NCI-H2171 treated with DMSO at 0.1 percent for 48 hours (cell line): Measurements from ENCODE around the gene TRIO.

Experiments
- DNase-seq: peaks from one replicate; lab custom pipeline; 2025; lab: John Stamatoyannopoulos, UW

The TRIO gene

GRCh38 chr5:14327624-14328023, 184.5 kb downstream of the TRIO start:
- DNase-seq = no peak

- no peak for DNase-seq
Observed at GRCh38 chr5:14328144-14328543, 185.0 kb downstream of the TRIO start.

DNA sequence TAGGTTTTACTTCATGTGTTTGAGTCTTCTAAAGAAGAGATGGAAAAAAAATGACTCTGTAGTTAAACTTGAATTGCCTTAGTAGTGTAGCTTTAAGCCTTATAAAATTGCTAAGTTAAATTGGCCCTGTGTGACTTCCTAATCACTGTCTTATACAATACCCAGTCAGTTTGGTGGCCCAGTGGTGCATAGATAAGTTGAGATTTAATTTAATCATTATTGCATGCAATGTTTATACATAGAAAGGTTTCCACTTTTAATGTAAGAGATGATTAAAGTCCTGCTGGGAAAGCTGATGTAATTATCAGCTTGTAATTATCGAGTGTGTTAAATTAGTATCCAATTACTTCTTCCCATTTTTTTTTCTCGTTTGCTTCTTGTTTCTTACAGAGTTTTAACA, 187.1 kb downstream of the TRIO start:
- no peak for DNase-seq

- no peak for DNase-seq
Observed at GRCh38 chr5:14330729-14331385, 187.7 kb downstream of the TRIO start.

- no peak for DNase-seq
Observed at GRCh38 chr5:14331386-14331781, 188.2 kb downstream of the TRIO start.

DNA sequence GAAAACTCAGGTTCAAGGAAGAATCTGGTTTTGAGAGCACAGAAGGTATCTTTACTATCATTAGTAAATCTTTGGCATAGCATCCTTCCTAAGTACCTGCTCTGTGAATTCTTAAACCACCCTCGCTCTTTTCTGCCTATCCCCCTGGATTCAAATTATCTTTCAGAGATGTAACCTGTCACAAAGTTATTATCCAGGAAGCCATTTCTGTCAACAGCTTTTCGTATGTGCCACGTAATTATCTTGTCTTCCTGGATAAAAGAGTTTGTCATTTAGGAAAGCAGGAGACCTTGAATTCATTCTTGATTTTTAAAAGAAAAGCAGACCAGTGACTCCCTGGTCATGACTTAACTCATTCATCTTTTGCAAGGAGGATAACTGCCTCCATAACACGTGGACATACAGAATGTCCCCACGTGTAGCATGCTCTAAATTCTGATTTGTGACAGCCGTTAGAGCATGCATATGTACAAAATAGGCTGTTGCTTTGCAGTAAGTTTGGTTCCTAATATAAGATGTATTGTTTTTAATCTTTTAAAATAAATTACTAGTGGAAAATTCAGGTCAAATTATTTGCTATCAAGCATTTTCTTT, 189.0 kb downstream of the TRIO start:
- DNase-seq = no peak

GRCh38 chr5:14332746-14333145, 189.6 kb downstream of the TRIO start:
- DNase-seq = no peak

GRCh38 chr5:14337593-14337992, 194.5 kb downstream of the TRIO start:
- no peak for DNase-seq

- no peak for DNase-seq
Observed at GRCh38 chr5:14339468-14339867, 196.3 kb downstream of the TRIO start.

DNA sequence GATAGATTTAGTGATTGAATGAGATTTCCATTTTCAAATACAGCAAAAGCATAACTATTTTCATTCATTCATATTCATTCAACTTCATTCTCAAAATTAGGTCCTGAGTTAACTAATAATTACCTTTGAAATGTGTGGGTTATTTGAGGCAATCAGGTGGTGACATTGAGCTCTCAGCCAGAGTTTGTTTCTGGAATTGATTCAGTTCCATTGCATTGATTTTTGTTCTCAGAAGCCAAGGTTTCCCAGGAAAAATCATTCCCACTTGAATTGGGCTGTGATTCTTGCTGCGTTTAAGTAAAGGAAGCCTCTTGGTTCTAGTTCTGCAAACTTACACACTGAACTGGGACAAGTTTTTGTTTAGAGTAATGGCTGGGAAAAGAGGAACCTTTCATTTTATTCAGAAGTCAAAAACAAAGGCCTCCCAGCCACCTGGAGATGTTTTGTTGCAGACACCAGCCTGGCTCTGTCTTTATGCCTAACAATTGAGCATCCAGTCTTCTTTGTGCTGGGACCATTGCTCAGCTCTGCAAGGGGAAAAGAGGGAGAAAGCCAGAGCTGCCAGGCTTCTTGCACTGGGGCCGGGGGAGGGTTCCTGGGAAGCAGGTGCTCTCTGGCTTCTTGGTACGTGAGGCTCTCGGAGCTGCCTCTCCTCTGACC, 198.6 kb downstream of the TRIO start:
- no peak for DNase-seq

- no peak for DNase-seq
Observed at GRCh38 chr5:14342306-14342705, 199.2 kb downstream of the TRIO start.

- DNase-seq = no peak
Observed at GRCh38 chr5:14343376-14343775, 200.2 kb downstream of the TRIO start.

- DNase-seq = no peak
Observed at GRCh38 chr5:14347522-14347921, 204.4 kb downstream of the TRIO start.

GRCh38 chr5:14348142-14348541, 205.0 kb downstream of the TRIO start:
- no peak for DNase-seq

DNA sequence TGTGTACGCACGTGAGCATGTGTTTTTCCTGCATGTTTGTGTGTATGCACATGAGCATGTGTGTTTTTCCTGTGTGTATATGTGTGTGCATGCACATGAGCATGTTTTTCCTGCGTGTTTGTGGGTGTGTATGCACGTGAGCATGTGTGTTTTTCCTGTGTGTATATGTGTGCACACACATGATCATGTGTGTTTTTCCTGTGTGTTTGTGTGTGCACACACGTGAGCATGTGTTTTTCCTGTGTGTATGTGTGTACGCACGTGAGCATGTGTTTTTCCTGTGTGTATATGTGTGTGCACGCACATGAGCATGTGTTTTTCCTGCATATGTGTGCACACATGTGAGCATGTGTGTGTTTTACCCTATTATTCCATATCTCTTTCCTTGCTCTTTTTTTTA, 205.9 kb downstream of the TRIO start:
- no peak for DNase-seq

DNA sequence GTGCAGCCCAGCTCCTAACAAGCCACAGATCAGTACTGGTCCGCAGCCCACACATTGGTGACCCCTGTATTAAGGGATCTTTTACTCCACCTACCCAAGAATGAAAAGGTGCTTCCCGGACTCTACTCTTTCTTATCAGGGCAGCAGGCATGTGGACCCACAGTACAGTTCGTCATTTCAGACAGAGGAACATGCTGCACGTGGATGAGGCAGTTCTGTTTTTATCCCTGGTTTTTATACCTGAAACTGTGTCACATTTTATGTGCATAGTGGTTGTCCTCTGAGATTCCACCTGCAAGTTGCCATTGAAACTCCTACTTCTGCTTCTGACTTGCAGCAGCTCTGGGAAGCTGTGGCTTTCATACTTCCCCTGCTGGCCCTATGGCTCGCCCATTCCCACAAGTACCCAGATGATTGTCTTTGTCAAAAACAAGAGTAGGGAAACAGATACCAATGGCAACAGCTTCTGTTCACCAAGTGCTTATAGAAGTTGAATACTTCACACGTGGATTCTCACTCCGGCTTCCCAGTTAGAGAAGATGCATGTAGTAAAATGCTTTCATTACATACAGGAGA, 208.0 kb downstream of the TRIO start:
- DNase-seq = no peak

GRCh38 chr5:14351845-14352712, 208.9 kb downstream of the TRIO start:
- peak; percentile 79 for DNase-seq

DNA sequence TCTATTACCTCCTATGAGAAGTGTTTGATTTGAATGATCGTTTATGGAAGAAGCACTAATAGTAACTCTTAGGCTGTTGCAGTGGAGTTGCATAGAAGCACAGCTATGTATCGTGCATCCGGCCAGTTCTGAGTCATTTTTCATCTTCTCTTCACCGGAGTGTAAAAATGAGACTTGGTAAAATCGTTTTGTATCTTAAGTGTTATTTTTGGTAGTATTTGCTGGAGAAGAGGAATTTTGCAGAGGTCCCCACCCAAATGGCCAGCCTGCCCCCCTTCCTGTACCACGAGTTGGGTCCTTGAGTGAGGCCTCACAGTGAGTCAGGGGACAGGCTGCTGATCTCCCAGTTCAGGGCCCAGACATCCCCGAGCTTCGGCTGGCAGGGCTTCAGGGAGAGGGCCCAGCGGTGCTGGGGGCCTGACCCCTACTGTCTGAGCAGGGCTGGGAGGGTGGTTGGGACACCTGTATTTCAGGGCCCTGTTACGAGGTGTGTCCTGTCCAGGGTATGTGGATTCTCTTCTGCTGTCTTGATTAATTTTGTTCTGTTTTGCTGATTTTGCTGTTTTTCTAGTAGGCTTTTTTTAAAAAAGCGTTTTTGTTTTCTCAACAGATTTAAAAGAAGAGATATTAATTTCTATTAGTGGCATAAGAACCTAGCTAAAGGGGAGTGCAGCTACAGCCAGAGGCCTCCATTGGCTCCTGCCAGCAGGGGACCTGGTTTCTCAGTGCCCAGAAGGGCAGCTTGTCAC, 210.8 kb downstream of the TRIO start:
- no peak for DNase-seq

GRCh38 chr5:14355391-14355790, 212.2 kb downstream of the TRIO start:
- no peak for DNase-seq

DNA sequence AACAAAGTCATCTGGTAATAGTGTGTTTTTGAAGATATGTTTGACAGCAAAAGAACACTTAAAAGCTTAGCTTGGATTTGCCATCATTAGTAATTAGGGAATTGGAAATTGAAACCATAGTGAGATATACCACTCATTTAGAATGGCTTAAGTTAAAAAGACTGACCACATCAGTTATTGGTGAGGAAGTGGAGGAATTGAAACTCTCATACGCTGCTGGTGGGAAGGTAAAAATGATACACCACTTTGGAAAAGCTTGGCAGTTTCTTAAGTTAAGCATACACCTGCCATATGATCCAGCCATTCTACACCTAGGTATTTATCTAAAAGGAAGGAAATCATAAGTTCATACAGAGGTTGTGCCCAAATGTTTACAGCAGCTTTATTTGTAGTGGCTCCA, 213.2 kb downstream of the TRIO start:
- no peak for DNase-seq

DNA sequence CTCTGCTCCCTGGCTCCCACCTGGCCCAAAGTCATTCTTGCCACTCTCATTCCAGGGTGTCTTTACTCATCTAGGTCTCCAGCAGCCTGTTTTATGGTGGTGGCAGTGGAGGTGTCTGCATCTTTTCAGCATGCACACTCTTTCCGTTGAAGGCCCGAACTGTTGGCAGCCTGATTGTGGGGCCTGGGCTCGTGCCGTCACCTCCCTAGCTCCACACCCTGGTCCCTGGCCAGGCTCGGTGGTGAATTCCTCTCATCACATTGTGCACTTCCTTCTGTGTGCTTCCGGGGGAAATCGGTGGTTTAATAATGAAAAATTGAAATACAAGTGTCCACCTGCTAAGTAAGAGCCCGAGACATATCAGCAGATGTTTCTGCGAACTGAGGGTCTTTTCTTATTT, 214.3 kb downstream of the TRIO start:
- DNase-seq = no peak

- DNase-seq = no peak
Observed at GRCh38 chr5:14357851-14358250, 214.7 kb downstream of the TRIO start.
